Activated T-cell treated with anti-CD3 and anti-CD28 coated beads, Interleukin-2, amount 50 U/mL, for 4 hours (primary cell): Measurements from ENCODE around the gene GRAMD2A. TPM values are rescaled to one million over a fixed set of nuclear protein-coding genes. Genes with fewer than 3 reads are reported as not detected.
"Not testable (repeated sequence)": the region's sequence is repeated elsewhere in the genome, so short reads cannot be mapped to it uniquely, and the experiment has no call there.

ENCODE experiments used
- ATAC-seq, 2 donors: fragments of 200-7000 bp; cut with Tn5 transposase; one replicate each; pipeline ENCODE4 v1.10.0; 2021
- DNase-seq: peaks from one replicate; pipeline ENCODE4 v3.0.0-alpha.2; 2020
- H3K27me3 Mint-ChIP-seq: one replicate; pipeline ENCODE4 v1.8.0; 2021; ENCODE audit warnings: low read depth, mixed read lengths
- H3K36me3 Mint-ChIP-seq: one replicate; pipeline ENCODE4 v1.8.0; 2022; ENCODE audit warnings: mixed read lengths; ENCODE audit not compliant: insufficient read depth
- H3K4me1 Mint-ChIP-seq: one replicate; pipeline ENCODE4 v1.8.0; 2021; ENCODE audit warnings: low read depth, mixed read lengths
- H3K4me3 Mint-ChIP-seq: one replicate; pipeline ENCODE4 v1.8.0; 2021; ENCODE audit warnings: mild to moderate bottlenecking, moderate library complexity, mixed read lengths
- H3K9me3 Mint-ChIP-seq: one replicate; pipeline ENCODE4 v1.8.0; 2021; ENCODE audit warnings: mixed read lengths
- total RNA-seq, 3 donors: library from RNA; stranded (reverse); gene quantifications; one replicate each; pipeline ENCODE4 v1.2.1, GENCODE V29; 2021

GRAMD2A gene
- total RNA-seq, 3 donors from 2014 or later = not detected

DNA sequence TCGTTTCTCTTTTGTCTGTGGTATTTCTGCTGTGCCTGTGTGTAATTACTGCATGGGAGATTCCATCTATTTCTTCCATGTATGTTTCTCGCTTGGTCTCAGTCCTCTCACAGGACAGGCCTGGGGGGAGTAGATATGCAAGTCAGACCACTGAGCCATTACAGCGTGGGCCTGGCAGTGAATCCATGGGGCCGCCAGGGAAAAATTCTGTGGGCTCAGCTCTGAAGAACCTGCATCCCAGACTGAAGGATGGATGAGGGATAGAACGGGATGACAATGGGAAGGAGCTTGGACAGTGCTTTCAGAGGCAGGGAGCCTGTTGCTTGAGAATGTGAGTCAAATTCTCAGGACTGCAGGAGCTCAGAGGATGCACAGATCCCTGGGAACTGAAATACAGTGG lies 24.8 kb downstream of the GRAMD2A start:
- H3K4me1 Mint-ChIP-seq = peaks cover 5% of the 10 kb centered on the region
- H3K27me3 Mint-ChIP-seq = peaks cover 7% of the 10 kb centered on the region
- DNase-seq = no peak
- no peak overlapping the region for H3K4me3 Mint-ChIP-seq
- no peaks in the 10 kb centered on the region for H3K9me3 Mint-ChIP-seq
- no peak for ATAC-seq
- no peaks in the 10 kb centered on the region for H3K36me3 Mint-ChIP-seq

DNA sequence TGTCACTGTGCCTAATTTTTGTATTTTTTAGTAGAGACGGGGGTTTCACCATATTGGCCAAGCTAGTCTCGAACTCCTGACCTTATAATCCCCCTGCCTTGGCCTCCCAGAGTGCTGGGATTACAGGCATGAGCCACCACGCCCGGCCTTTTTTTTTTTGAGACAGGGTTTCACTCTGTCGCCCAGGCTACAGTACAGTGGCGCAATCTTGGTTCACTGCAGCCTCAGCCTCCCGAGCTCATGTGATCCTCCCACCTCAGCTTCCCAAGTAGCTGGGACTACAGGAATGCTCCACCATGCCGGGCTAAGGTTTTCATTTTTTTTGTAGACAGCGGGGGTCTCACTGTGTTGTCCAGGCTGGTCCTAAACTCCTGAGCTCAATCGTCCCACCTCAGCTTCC lies 25.6 kb downstream of the GRAMD2A start:
- H3K4me1 Mint-ChIP-seq, ATAC-seq, DNase-seq, H3K9me3 Mint-ChIP-seq, H3K36me3 Mint-ChIP-seq, H3K4me3 Mint-ChIP-seq, H3K27me3 Mint-ChIP-seq: not testable (repeated sequence)

DNA sequence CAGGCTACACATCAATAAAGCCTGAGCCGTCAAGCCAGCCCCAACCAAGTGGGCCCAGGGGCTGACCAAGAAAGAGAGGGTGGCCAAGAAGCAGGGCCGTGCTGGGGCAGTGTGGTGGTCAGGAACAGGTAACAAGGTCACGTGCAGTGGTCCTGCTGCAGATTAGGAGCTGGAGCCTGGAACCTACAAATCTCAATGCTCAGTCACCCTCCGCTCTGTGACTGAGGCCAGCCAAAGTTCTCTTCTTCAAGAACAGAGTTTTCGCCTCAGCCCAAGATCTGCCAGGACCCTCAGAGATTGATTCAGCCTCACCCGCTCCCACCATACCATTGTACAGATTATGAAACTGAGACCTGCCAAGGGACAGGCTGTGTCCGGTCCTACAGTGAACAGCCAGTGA lies 26.9 kb downstream of the GRAMD2A start:
- DNase-seq (no peak), ATAC-seq (no peak)
- H3K36me3 Mint-ChIP-seq = no peaks in the 10 kb centered on the region
- H3K27me3 Mint-ChIP-seq = peaks cover 7% of the 10 kb centered on the region
- H3K4me3 Mint-ChIP-seq = no peak overlapping the region
- H3K9me3 Mint-ChIP-seq = no peaks in the 10 kb centered on the region
- peaks cover 5% of the 10 kb centered on the region for H3K4me1 Mint-ChIP-seq

DNA sequence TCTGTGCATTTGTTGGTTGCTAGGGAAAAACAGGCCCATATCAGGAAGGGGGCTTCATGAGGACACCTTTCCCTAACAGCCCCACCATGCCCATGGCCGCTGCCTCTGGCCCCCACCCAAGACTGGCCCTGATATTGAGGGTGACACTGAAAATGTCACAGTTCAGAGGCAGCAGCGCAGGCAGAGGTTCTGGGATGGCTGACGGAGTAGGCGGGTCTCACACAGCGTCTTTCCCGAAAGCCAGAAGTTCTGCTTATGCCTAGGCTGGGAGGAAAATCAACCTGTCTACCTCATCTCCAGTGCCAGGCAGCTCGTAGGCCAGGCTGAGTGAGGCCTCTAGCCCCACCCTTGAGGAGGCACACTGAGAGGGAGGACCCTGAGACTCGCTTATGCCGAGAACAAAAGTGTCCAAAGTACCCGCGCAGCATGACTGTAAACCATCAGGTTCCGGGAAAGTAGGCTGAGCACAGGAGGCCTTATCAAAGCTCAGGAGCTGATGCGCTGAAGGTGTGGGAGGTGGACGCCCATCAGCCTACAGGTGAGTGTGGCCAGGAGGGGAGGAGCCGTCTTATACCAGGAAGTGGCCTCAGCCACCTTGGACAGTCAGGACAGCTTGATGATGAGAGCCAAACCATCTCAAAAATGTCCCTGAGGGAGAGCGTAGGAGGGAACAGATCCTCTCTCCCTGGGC lies 27.5 kb downstream of the GRAMD2A start:
- no peak overlapping the region for H3K4me3 Mint-ChIP-seq
- ATAC-seq = no peak
- H3K27me3 Mint-ChIP-seq = peaks cover 5% of the 10 kb centered on the region
- H3K4me1 Mint-ChIP-seq = peaks cover 5% of the 10 kb centered on the region
- no peaks in the 10 kb centered on the region for H3K36me3 Mint-ChIP-seq
- no peak for DNase-seq
- H3K9me3 Mint-ChIP-seq = no peaks in the 10 kb centered on the region

DNA sequence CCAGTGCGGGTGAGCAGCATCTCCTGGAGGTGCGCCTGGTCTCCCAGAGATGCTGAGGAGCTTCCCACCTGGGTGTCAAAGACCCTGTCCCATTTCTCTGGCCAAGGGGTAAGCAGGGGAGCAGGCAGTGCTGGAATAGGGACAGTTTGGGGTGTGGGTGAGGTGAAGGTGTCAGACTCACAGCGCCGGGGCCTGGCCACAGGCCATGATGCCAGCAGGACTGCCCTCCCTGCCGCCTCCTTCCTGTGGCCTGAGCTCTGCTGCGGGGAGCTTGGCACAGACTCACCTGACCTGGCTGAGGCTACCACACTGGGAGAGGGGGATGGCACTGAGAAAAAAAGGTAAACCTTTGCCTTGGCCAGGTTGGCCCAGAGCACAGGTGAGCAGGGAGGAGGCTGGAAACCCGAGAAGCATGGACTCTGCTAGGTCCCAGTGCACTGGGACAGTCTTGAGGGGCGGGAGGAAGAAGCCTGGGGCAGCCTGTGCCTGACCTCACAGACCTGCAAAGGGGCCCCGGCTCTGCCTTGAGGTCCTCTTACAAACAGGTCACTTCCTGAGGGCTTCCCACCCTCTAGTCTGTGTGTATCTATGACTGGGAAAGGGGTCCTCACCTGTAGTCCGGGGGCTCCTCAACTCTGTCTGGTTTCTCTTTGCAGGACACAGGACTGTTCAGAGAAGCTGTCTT lies 28.2 kb downstream of the GRAMD2A start:
- Mint-ChIP-seq H3K27me3 (peaks cover 3% of the 10 kb centered on the region), H3K4me3 (no peak overlapping the region), H3K4me1 (peaks cover 5% of the 10 kb centered on the region), H3K36me3 (no peaks in the 10 kb centered on the region), H3K9me3 (no peaks in the 10 kb centered on the region)
- DNase-seq (no peak), ATAC-seq (no peak)

DNA sequence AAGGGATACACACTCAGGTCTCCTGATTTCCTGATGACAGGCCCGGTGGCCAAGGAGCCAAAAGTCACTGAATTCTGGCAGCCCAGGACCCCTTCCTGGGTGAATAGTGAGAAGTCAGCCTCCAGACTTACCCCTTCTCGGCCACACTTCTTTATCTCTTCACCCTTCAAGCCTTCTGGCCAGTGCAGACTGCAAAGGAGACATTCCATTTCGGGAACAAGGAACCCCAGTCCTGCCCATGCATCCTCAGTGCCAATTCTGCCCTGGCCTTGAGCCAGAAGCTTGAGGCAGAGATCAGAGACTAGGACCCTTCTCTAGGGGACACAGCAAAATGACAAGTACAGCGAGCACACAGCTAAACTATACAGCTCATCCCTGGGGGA lies 28.8 kb downstream of the GRAMD2A start:
- ATAC-seq (no peak), DNase-seq (no peak)
- peaks cover 5% of the 10 kb centered on the region for H3K4me1 Mint-ChIP-seq
- H3K4me3 Mint-ChIP-seq = no peak overlapping the region
- no peaks in the 10 kb centered on the region for H3K36me3 Mint-ChIP-seq
- no peaks in the 10 kb centered on the region for H3K9me3 Mint-ChIP-seq
- peaks cover 3% of the 10 kb centered on the region for H3K27me3 Mint-ChIP-seq

DNA sequence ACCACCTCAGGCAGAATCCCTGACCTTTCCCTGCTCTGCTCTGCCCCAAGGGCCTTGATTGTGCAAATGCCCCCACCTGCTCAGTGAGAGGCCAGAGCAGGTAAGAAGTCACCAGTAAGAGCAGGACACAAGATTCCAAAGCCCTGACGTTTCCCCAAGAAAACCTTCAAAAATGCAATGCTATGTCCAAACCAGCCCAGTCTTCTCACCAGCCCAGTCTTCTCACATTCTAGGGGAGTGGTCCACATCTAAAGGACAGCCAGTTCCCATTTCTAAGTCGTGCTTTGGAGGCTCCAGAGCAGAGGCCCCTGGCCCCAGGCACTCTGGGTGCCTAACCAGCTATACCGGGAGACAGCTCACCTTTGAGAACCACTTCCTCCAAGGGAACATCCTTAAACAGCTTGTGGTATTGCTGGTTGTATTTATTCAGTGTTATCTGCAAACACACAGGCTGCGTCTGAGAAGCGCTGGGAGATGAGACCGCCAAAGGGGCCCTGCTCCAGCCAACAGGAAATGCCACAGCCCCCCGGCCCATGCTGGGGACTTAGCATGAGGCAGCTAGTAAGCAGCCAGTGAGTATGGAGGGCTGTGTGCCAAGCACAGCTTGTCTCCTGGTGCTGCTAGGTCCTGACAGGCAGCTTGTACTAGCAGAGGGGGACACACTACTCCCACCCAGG lies 29.3 kb downstream of the GRAMD2A start:
- Mint-ChIP-seq H3K4me1 (peaks cover 5% of the 10 kb centered on the region), H3K9me3 (no peaks in the 10 kb centered on the region), H3K27me3 (peaks cover 3% of the 10 kb centered on the region), H3K4me3 (no peak overlapping the region), H3K36me3 (no peaks in the 10 kb centered on the region)
- ATAC-seq = no peak
- no peak for DNase-seq

DNA sequence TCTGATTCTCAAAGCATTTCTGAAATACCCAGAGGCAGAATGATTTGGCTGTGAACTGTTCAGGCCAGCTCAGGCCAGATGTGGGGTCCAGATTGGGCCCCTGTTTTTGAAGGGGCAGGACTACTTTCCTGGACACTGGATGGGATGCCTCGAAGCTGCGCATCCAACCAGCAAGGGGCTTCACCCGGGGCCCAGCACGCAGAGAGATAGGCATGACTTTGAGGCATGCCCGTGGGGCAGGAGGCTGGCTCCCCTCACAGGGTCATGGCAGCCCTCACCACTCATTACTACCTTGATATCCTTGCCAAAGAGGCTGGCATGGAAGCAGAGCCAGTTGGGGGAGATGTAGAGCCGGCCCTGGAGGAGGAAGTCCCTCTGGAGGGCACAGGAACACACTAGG lies 30.1 kb downstream of the GRAMD2A start:
- H3K36me3 Mint-ChIP-seq = no peaks in the 10 kb centered on the region
- ATAC-seq = no peak

DNA sequence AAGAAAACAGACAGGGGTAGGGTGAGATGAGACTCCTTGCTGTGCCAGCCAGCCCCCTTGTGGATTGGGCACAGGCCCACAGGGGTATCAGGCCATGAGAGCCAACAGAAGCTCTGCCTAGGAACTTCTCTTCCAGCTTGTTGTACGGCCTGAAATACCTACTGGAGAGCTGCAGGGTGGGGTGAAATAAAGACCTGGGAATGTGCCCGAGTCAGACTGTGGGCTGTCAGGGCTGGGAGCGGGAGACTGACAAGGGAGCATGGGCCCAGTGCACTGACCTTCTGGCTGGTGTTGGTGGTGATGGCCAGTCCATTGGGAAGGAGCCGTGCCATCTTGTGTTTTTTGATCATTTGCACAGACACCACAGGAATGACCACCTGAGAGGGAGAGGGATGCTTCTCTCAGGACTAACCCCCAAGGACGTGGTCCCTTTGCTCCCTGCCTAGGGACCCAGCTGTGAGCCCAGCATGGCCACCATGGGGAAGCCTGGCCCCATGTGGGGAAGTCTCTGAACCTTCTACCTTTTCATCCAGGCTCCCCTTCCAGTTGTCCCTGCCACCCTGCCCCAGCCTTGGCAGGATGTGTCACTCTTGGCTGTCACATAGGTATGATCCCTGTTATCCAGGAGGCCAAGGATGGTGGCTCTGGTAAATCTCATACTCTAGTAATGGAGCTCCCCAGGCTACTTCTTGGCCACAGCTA lies 30.7 kb downstream of the GRAMD2A start:
- H3K4me1 Mint-ChIP-seq = peaks cover 5% of the 10 kb centered on the region
- no peak overlapping the region for H3K4me3 Mint-ChIP-seq
- no peaks in the 10 kb centered on the region for H3K9me3 Mint-ChIP-seq
- peaks cover 3% of the 10 kb centered on the region for H3K27me3 Mint-ChIP-seq
- DNase-seq (no peak), ATAC-seq (no peak)
- H3K36me3 Mint-ChIP-seq = no peaks in the 10 kb centered on the region

More for the DNA sequence above, 30.1 kb downstream of the GRAMD2A start:
- Mint-ChIP-seq H3K27me3 (peaks cover 3% of the 10 kb centered on the region), H3K4me1 (peaks cover 5% of the 10 kb centered on the region), H3K9me3 (no peaks in the 10 kb centered on the region), H3K4me3 (no peak overlapping the region)
- no peak for DNase-seq

DNA sequence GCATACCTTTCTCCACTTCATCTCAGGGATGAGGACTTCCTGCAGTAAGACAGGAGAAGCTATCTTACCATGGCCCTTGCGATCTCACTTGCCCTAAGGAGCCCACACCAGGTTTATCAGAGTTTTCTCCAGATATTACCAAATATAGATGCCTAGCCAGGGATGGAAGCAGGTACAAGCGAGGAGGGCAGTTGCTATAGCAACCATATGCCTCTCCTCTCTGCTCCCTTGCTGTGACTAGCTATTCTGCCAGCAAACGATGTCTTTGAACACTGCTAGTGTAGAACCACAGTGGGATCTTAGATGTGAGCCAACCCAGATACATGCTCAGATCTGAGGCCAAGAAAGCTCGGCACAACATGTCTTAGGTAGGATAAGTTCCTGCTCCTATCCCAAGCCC lies 33.9 kb downstream of the GRAMD2A start:
- DNase-seq (no peak), ATAC-seq (no peak)
- H3K36me3 Mint-ChIP-seq = no peaks in the 10 kb centered on the region
- peaks cover 5% of the 10 kb centered on the region for H3K4me1 Mint-ChIP-seq
- H3K27me3 Mint-ChIP-seq = peaks cover 3% of the 10 kb centered on the region
- H3K9me3 Mint-ChIP-seq = no peaks in the 10 kb centered on the region
- H3K4me3 Mint-ChIP-seq = no peak overlapping the region

DNA sequence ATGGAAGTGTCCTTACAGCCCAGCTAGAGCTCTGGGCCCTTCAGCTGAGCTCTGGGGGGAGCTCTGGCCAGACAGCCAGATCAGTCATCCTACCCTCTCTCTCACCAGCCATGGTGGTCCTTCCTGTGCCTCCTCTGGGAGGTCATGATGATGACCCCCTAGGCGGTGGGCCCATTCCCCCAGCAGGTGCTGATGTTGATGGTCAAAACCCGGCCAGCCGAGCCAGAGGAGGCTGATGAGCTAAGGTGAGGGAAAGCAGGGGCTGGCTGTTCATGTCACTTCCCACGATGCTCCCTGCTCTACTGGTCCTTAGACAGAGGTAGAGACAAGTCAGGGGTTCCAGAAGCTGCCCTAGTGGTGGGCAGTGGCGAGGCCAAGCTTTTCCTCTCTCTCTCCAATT lies 35.0 kb downstream of the GRAMD2A start:
- DNase-seq (no peak), ATAC-seq (no peak)
- Mint-ChIP-seq H3K27me3 (no peaks in the 10 kb centered on the region), H3K4me3 (no peak overlapping the region), H3K4me1 (no peaks in the 10 kb centered on the region), H3K9me3 (no peaks in the 10 kb centered on the region), H3K36me3 (no peaks in the 10 kb centered on the region)

DNA sequence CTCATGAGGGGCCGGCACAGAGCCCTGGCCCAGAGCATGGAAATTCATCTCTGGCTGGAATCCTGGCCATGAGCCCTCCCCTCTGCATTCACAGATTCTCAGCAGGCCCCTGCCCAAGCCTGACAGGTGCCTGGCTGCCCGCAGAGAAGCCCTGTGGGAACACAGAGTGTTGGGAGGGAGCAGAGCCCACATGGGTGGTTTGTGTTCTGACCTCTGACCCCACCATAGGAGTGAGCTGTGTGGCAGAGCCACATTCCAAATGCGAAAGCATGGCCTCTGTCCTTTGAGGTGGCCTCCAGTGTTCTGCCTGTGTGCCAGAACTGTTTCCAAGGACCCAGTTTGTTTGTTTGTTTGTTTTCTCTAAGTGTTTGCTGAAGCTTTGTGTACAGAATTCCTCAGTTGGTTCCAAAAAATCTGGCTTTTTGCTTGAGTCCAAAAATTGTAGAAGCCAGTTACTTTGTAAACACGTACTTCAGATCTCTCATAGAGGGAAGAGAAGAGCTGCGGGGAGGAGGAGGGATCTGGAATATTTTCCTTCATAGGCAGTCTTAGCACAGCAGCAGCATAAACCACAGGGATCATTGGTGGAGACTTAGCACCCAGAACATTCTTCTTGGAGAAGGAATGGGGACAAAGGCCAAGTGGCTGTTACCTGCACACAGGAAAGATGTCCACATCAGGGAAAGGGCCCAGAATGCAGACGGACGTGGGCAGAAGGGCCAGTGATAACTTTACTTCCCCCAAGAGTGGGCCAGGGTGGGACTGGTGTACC lies 36.0 kb downstream of the GRAMD2A start:
- H3K36me3 Mint-ChIP-seq = no peaks in the 10 kb centered on the region
- no peak overlapping the region for H3K4me3 Mint-ChIP-seq
- H3K27me3 Mint-ChIP-seq = no peaks in the 10 kb centered on the region
- no peaks in the 10 kb centered on the region for H3K4me1 Mint-ChIP-seq
- no peaks in the 10 kb centered on the region for H3K9me3 Mint-ChIP-seq
- ATAC-seq (no peak), DNase-seq (no peak)

DNA sequence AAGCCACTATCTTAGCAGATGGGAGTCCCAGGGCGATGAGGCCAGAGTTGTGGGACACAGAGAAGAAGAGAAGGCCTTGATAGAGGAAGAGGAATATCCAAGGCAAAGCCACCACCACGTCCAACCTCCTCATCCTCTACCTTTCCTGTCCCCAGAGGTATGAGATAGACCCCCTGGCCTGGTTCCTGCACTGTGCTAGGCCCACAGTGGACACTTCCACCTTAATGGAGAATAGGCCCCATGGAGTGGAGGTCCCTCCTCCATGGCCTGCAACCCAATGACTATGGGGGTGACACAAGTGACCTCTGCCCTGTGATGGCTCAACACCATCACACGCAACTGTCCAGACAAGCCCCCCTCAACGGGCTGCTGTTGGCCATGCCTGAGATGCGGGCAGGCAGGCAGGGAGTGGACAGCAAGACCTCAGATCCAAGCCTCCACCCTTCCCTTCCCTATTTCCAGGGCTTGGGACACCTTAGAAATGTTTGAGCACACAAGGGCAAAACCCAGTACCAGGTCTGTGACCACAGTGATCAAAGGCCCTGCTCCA lies 36.8 kb downstream of the GRAMD2A start:
- no peaks in the 10 kb centered on the region for H3K9me3 Mint-ChIP-seq
- no peak for DNase-seq
- no peaks in the 10 kb centered on the region for H3K36me3 Mint-ChIP-seq
- no peaks in the 10 kb centered on the region for H3K27me3 Mint-ChIP-seq
- H3K4me3 Mint-ChIP-seq = no peak overlapping the region
- peaks cover under 1% of the 10 kb centered on the region for H3K4me1 Mint-ChIP-seq
- no peak for ATAC-seq

DNA sequence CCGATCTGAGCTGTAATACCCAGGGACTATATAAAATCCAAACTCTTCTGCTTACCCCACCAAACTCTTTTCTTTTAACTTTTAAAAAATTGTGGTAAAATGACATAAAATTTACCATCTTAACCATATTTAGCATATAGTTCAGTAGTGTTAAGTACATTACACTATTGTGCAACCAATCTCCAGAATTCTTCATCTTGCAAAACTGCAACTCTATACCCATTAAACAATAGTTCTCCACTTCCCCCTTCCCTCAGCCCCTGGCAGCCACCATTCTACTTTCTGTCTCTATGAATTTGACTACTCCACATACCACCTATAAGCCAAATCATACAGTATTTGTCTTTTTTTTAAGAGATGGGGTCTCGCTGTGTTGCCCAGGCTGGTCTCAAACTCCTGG lies 40.7 kb downstream of the GRAMD2A start:
- Mint-ChIP-seq H3K36me3 (no peaks in the 10 kb centered on the region), H3K9me3 (no peaks in the 10 kb centered on the region), H3K4me3 (no peak overlapping the region), H3K4me1 (peaks cover 2% of the 10 kb centered on the region), H3K27me3 (no peaks in the 10 kb centered on the region)
- ATAC-seq (no peak), DNase-seq (no peak)
